Fibroblast of the aortic adventitia (primary cell): Measurements from ENCODE around the gene SLC35E2B. TPM values are rescaled to one million over a fixed set of nuclear protein-coding genes. Genes with fewer than 3 reads are reported as not detected.
"Not testable (repeated sequence)": the region's sequence is repeated elsewhere in the genome, so short reads cannot be mapped to it uniquely, and the experiment has no call there.

Experiments used
- DNase-seq: peaks from one replicate; pipeline ENCODE4 v3.0.0-alpha.2; 2010; ENCODE audit warnings: low read depth
- H3K4me3 ChIP-seq: 2 replicates; pipeline ENCODE4 v1.5.1; 2011; ENCODE audit warnings: low read depth, mild to moderate bottlenecking, control low read depth, low read length, moderate library complexity
- CTCF ChIP-seq: IDR thresholded peaks from 2 replicates; pipeline ENCODE4 v1.5.1; 2011; ENCODE audit warnings: mild to moderate bottlenecking, low read length, control low read depth, inconsistent platforms; ENCODE audit not compliant: insufficient read depth
- total RNA-seq: library from RNA; depleted of rRNA; stranded (reverse); fragments of >200 nt; gene quantifications from 2 replicates; pipeline ENCODE4 v1.2.3, GENCODE V29; 2012; ENCODE audit warnings: low replicate concordance

SLC35E2B gene
- 37.6 and 54.8 TPM in 2 replicates for total RNA-seq

- peak within 1 kb of the TSS; percentile 67 for H3K4me3 ChIP-seq
- DNase-seq, result peak; percentile 95
These were observed at the start of gene SLC35E2B for GRCh38 chr1:1692714-1693647. TSS of gene SLC35E2B (minus strand) at chr1:1692795. CDS start at chr1:1676699, 16,096 bp downstream.

- peak; percentile 92 for DNase-seq
- not testable (repeated sequence) for H3K4me3 ChIP-seq
These were observed 48.4 kb upstream of the SLC35E2B start for GRCh38 chr1:1741013-1741412.

- DNase-seq, result not testable (repeated sequence)
These were observed 46.3 kb upstream of the SLC35E2B start for GRCh38 chr1:1738799-1739337.

GRCh38 chr1:1737675-1738590, 45.3 kb upstream of the SLC35E2B start:
- DNase-seq, H3K4me3 ChIP-seq: not testable (repeated sequence)

More at GRCh38 chr1:1738799-1739337, 46.3 kb upstream of the SLC35E2B start:
- not testable (repeated sequence) for H3K4me3 ChIP-seq

GRCh38 chr1:1732381-1732780, 39.8 kb upstream of the SLC35E2B start:
- TF ChIP-seq CTCF, result no peak
- no peak overlapping the region for H3K4me3 ChIP-seq
- no peak for DNase-seq

GRCh38 chr1:1730870-1731269, 38.3 kb upstream of the SLC35E2B start:
- no peak for TF ChIP-seq CTCF
- no peak for DNase-seq
- no peak overlapping the region for H3K4me3 ChIP-seq

- not testable (repeated sequence) for DNase-seq, H3K4me3 ChIP-seq
These were observed 37.6 kb upstream of the SLC35E2B start for GRCh38 chr1:1730230-1730629.

- H3K4me3 ChIP-seq, DNase-seq: not testable (repeated sequence)
These were observed 36.7 kb upstream of the SLC35E2B start for GRCh38 chr1:1729116-1729816.

- peak; percentile 84 for DNase-seq
- H3K4me3 ChIP-seq, result not testable (repeated sequence)
These were observed 35.9 kb upstream of the SLC35E2B start for GRCh38 chr1:1728308-1729005.

GRCh38 chr1:1727131-1727651, 34.6 kb upstream of the SLC35E2B start:
- not testable (repeated sequence) for DNase-seq, H3K4me3 ChIP-seq

GRCh38 chr1:1726088-1726487, 33.5 kb upstream of the SLC35E2B start:
- H3K4me3 ChIP-seq, DNase-seq: not testable (repeated sequence)

- peak within 1 kb of the TSS; percentile 69 for H3K4me3 ChIP-seq
- DNase-seq, result peak; percentile 100
These were observed 31.7 kb upstream of the SLC35E2B start, which contains the start of gene CDK11A for GRCh38 chr1:1724035-1724864. TSS of gene CDK11A (minus strand) at chr1:1724357. CDS start at chr1:1722818, 1,539 bp downstream.
